ENCODE measurements around the gene SORL1-AS1.

SORL1-AS1 gene

DNA sequence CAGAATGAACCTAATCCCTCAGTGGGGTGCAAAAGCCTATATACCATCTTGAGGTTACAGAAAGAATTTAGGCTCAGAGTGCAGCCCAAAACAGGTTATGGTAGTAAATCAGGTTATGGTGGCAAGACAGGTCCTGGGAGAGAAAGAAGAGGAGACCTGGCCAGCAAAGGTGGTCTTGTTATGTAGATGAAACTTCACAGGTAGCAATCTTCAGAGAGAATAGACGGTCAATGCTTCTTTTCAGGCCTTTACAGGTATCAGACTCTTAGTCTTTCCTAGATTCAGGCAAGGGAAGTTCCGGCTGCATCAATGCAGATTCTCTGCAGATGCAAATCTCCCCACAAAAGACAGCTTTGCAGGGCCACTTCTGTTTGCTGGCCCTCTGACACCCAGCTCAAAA, 46.5 kb downstream of the SORL1-AS1 start:
- Histone ChIP-seq H3K27ac (no peak overlapping the region), H3K4me3 (ENCODE audit: low read depth, low read length) (no peak overlapping the region)

DNA sequence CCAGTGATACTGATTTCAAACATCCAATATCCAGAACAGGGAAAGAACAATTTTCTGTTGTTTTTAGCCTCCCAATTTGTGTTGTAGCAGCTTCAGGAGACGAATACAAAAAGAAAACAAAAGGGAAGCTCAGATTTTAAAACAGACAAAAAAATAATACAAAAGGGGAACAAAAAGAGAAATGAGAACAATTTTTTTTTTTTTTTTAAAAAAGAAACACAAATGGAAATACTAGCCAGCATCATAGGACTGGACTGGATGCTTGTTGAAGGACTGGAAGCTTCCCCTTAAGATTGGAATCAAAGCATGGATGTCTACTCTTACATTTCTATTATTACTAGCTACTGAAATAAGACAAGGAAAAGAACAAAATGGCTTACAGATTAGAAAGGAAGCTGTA, 47.1 kb downstream of the SORL1-AS1 start:
- Histone ChIP-seq H3K4me3 (ENCODE audit: low read depth, low read length) (no peak overlapping the region), H3K27ac (no peak overlapping the region), H3K36me3 (replicated peaks) (no peaks in the 10 kb centered on the region), H3K27me3 (replicated peaks) (no peaks in the 10 kb centered on the region)
- TF ChIP-seq, protein P1, sequence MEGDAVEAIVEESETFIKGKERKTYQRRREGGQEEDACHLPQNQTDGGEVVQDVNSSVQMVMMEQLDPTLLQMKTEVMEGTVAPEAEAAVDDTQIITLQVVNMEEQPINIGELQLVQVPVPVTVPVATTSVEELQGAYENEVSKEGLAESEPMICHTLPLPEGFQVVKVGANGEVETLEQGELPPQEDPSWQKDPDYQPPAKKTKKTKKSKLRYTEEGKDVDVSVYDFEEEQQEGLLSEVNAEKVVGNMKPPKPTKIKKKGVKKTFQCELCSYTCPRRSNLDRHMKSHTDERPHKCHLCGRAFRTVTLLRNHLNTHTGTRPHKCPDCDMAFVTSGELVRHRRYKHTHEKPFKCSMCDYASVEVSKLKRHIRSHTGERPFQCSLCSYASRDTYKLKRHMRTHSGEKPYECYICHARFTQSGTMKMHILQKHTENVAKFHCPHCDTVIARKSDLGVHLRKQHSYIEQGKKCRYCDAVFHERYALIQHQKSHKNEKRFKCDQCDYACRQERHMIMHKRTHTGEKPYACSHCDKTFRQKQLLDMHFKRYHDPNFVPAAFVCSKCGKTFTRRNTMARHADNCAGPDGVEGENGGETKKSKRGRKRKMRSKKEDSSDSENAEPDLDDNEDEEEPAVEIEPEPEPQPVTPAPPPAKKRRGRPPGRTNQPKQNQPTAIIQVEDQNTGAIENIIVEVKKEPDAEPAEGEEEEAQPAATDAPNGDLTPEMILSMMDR (IDR thresholded peaks at IDR 0.05; ENCODE audit: low read depth, low read length, missing control alignments), result no peak
- in situ Hi-C loops (cut with HindIII; ENCODE audit: low pct_ligation_motif_present, low sequenced_read_pairs), result no loop called here
- DNase-seq, result no peak

More for the DNA sequence above, 46.5 kb downstream of the SORL1-AS1 start:
- DNase-seq, result no peak
- H3K27me3 ChIP-seq (replicated peaks), result no peaks in the 10 kb centered on the region
- in situ Hi-C loops (cut with HindIII; ENCODE audit: low pct_ligation_motif_present, low sequenced_read_pairs), result no loop called here
- TF ChIP-seq, protein P1 (IDR thresholded peaks at IDR 0.05; ENCODE audit: low read depth, low read length, missing control alignments), result no peak
- no peaks in the 10 kb centered on the region for H3K36me3 ChIP-seq (replicated peaks)

DNA sequence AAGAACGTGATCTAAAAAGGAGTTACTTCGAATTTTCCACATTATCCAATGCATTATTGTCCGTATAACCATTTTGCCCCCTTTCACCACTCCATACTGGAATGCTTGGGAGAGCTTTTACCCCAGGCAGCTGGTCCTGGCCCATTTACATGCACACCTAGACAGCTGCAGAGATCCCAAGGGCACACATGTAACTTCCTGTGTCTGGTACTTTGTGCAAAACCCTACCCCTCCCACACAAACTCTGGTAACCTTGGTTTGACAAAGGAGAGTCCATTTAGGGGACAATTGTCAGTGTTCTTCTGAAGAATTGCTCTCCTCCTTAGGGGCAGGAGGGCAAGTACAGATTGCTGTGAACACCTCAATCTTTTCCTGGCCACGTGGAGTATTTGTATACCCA, 58.0 kb downstream of the SORL1-AS1 start:
- TF ChIP-seq, protein P1 (IDR thresholded peaks at IDR 0.05; ENCODE audit: low read depth, low read length, missing control alignments), result no peak
- in situ Hi-C loops (cut with HindIII; ENCODE audit: low pct_ligation_motif_present, low sequenced_read_pairs), result no loop called here
- Histone ChIP-seq H3K27ac (no peak overlapping the region), H3K27me3 (replicated peaks) (no peaks in the 10 kb centered on the region), H3K36me3 (replicated peaks) (no peaks in the 10 kb centered on the region), H3K4me3 (ENCODE audit: low read depth, low read length) (no peak overlapping the region)
- no peak for DNase-seq

DNA sequence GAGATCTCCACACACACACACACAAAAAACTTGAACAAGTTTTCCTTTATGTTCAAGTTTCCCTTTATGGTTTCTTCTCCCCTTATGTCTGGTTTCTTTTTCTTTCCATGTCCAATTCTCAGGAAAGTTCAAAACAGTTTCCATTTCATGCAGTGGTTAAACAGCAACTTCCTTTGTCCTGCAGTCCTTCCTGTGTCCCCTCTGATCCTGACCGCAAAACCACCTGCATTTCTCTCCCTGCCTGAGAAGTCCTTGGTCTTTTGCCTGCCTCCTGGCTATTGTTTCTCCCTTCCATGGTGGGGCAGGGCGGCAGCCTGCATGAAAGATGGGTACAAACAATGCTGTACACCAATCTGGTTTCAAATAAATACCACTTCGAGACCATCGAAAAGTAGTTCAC, 58.9 kb downstream of the SORL1-AS1 start:
- TF ChIP-seq, protein P1 (IDR thresholded peaks at IDR 0.05; ENCODE audit: low read depth, low read length, missing control alignments), result no peak
- Histone ChIP-seq H3K4me3 (ENCODE audit: low read depth, low read length) (no peak overlapping the region), H3K36me3 (replicated peaks) (no peaks in the 10 kb centered on the region), H3K27ac (no peak overlapping the region), H3K27me3 (replicated peaks) (no peaks in the 10 kb centered on the region)
- DNase-seq, result no peak
- in situ Hi-C loops (cut with HindIII; ENCODE audit: low pct_ligation_motif_present, low sequenced_read_pairs), result no loop called here

DNA sequence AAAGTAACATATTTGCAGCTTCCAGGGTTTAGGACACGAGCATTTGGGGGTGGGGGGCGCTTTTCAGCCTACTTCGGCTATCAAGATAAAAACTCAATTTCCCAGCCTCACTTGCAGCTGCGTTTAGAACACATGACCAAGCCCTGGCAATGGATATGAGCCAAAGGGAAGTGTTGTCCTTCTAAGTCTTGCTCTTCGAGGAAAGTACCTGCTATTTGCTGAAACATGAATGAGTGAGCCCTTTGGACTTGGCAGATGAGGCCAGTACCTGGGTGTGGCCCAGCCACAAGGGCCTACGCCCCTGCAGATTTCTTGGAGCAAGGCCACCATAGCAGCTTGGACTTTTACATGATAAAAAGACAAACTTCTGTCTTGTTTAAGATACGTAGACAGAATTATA, 60.9 kb downstream of the SORL1-AS1 start:
- in situ Hi-C loops (cut with HindIII; ENCODE audit: low pct_ligation_motif_present, low sequenced_read_pairs), result no loop called here
- Histone ChIP-seq H3K27ac (no peak overlapping the region), H3K27me3 (replicated peaks) (no peaks in the 10 kb centered on the region), H3K36me3 (replicated peaks) (no peaks in the 10 kb centered on the region), H3K4me3 (ENCODE audit: low read depth, low read length) (no peak overlapping the region)
- TF ChIP-seq, protein P1 (IDR thresholded peaks at IDR 0.05; ENCODE audit: low read depth, low read length, missing control alignments), result no peak
- no peak for DNase-seq

DNA sequence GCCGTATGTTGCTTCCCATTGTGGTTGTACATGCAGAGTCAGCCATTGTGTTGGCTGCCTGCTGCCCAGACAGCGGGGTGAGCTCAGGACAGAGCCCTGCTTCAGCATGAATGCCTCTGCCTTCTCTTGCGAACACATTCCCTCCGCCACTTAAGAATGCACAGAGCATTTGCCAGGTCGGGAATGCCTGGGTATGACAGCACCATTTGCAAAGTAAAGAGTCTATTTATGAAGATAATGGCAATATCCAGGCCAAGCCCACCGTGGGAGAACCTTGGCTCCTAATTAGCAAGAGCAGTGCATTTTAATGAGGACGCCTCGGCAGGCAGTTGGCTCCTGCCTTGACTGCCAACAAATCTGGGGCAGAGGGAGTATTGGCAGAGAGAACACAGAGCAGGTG, 63.1 kb downstream of the SORL1-AS1 start:
- TF ChIP-seq, protein P1 (IDR thresholded peaks at IDR 0.05; ENCODE audit: low read depth, low read length, missing control alignments), result no peak
- no peaks in the 10 kb centered on the region for H3K27me3 ChIP-seq (replicated peaks)
- DNase-seq, result no peak
- no peak overlapping the region for H3K4me3 ChIP-seq (ENCODE audit: low read depth, low read length)
- in situ Hi-C loops (cut with HindIII; ENCODE audit: low pct_ligation_motif_present, low sequenced_read_pairs), result no loop called here
- H3K27ac ChIP-seq, result no peak overlapping the region
- H3K36me3 ChIP-seq (replicated peaks), result no peaks in the 10 kb centered on the region

All from brain microvascular endothelial cell (primary cell).